ENCODE measurements around the gene HNF1B. TPM values are rescaled to one million over a fixed set of nuclear protein-coding genes. Genes with fewer than 3 reads are reported as not detected.
"Not testable (repeated sequence)": the region's sequence is repeated elsewhere in the genome, so short reads cannot be mapped to it uniquely, and the experiment has no call there.

Gene HNF1B
- total and polyA plus RNA-seq, 12 donors, result not detected

DNA sequence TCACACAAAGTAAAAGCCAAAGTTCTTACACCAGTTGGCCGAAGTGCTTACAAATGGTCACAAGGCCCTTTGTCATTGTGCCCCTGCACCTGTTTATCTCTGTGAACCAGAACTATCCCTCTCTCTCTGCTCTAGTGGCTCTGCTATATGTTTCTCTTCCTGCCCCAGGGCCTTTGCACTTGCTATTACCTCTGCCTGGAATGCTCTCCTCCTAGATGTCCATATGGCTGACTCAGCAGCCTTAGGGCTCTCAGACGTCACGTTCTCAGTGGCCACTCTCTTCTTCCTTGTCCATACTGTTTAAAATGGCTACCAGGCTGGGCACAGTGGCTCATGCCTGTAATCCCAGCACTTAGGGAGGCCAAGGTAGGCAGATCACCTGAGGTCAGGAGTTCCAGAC, 62.9 kb downstream of the HNF1B start:
- TF ChIP-seq CTCF (IDR thresholded peaks at IDR 0.05), result no peak
- no peak for ATAC-seq

DNA sequence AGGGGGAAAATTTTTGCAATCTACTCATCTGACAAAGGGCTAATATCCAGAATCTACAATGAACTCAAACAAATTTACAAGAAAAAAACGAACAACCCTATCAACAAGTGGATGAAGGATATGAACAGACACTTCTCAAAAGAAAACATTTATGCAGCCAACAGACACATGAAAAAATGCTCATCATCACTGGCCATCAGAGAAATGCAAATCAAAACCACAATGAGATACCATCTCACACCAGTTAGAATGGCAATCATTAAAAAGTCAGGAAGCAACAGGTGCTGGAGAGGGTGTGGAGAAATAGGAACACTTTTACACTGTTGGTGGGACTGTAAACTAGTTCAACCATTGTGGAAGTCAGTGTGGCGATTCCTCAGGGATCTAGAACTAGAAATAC, 64.9 kb downstream of the HNF1B start:
- not testable (repeated sequence) for H3K36me3 ChIP-seq, H3K9me3 ChIP-seq, DNase-seq, ATAC-seq, H3K4me1 ChIP-seq, H3K4me3 ChIP-seq, H3K27ac ChIP-seq
- peaks cover 0 to 25% (median 8%) of the 10 kb centered on the region in 7 donors for H3K27me3 ChIP-seq
- intact Hi-C loops (cut with DNase I), result loop anchor here in 2 of 10 donors (10.0 kb wide), 1 partner anchor 105 kb away; no protein-coding TSS in a partner anchor
- whole genome bisulfite sequencing, 2 donors, result 84 to 86% methylated on average over 1 of the region's 2 CpGs

More for the DNA sequence above, 62.9 kb downstream of the HNF1B start:
- 84 to 87% methylated on average over 3 of the region's 3 CpGs for WGBS, 2 donors
- Histone ChIP-seq H3K4me1 (no peaks in the 10 kb centered on the region), H3K9me3 (peaks cover 0 to 6% (median 0%) of the 10 kb centered on the region in 11 donors), H3K27ac (no peak overlapping the region), H3K4me3 (no peak overlapping the region), H3K27me3 (peaks cover 0 to 19% (median 8%) of the 10 kb centered on the region in 7 donors), H3K36me3 (no peaks in the 10 kb centered on the region)
- intact Hi-C loops (cut with DNase I), result no loop called here
- no peak for DNase-seq

- no peak for TF ChIP-seq CTCF (IDR thresholded peaks at IDR 0.05)
- Histone ChIP-seq H3K4me1 (no peaks in the 10 kb centered on the region), H3K9me3 (peaks cover 0 to 6% (median 0%) of the 10 kb centered on the region in 11 donors), H3K4me3 (no peak overlapping the region), H3K27me3 (peaks cover 0 to 25% (median 8%) of the 10 kb centered on the region in 7 donors), H3K36me3 (no peaks in the 10 kb centered on the region), H3K27ac (no peak overlapping the region)
- no peak for ATAC-seq
- intact Hi-C loops (cut with DNase I), result loop anchor here in 2 of 10 donors (10.0 kb wide), 1 partner anchor 107 kb away; no protein-coding TSS in a partner anchor
- 89 to 98% methylated on average over 1 of the region's 1 CpG for WGBS, 2 donors
- no peak for DNase-seq
Measured at GRCh38 chr17:37678036-37678435, 66.8 kb downstream of the HNF1B start.

DNA sequence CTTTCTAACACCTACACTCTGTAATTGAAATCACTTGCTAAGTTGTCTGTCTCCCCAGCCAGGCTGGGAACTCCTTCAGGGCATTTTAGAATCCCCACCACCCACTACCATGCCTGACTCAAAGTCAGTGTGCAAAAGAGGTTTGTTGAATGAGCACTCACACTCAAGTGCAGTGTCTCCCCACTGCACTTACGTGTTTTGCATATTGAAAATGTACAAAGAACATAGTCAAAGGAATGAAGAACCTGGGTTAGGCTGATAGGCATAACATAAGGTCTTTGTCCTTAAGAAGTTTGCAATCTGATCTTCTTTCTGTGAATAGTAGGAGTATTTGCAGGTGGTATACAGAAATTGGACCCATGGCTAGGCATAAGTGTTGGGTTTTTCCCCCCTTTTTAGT, 67.8 kb downstream of the HNF1B start:
- TF ChIP-seq CTCF (IDR thresholded peaks at IDR 0.05), result no peak
- H3K4me3 ChIP-seq, result no peak overlapping the region
- no peak overlapping the region for H3K27ac ChIP-seq
- H3K27me3 ChIP-seq, result peaks cover 0 to 25% (median 8%) of the 10 kb centered on the region in 7 donors
- H3K4me1 ChIP-seq, result no peaks in the 10 kb centered on the region
- WGBS, 2 donors, result 81 to 92% methylated on average over 1 of the region's 1 CpG
- ATAC-seq, result no peak
- H3K9me3 ChIP-seq, result peaks cover 0 to 6% (median 0%) of the 10 kb centered on the region in 11 donors
- intact Hi-C loops (cut with DNase I), result loop anchor here in 2 of 10 donors (10.0 kb wide), 1 partner anchor 108 kb away; no protein-coding TSS in a partner anchor
- H3K36me3 ChIP-seq, result no peaks in the 10 kb centered on the region
- no peak for DNase-seq
